PC-3 (cell line): Measurements from ENCODE around the gene SCARB1. TPM values are rescaled to one million over a fixed set of nuclear protein-coding genes. Genes with fewer than 3 reads are reported as not detected.

ENCODE experiments used
- ATAC-seq: fragments of 200-7000 bp; cut with Tn5 transposase; 2 replicates; pipeline ENCODE4 v1.9.1; 2020; ENCODE audit warnings: mild to moderate bottlenecking, moderate library complexity
- BruUV-seq: library from RNA; stranded (reverse); fragments of 400-500 nt; replicated peaks from 2 replicates; lab custom pipeline; 2021; lab: Mats Ljungman, UMichigan
- CTCF ChIA-PET: fragments of 300-600 bp; sonication (Branson Sonifier 250); formaldehyde crosslinking; loops from one replicate; lab custom pipeline; 2022; ENCODE audit warnings: antibody characterized with exemption; lab: Charles Lee
- POLR2A ChIA-PET: fragments of 300-600 bp; sonication (Branson Sonifier 250); formaldehyde crosslinking; loops from one replicate; lab custom pipeline; 2022; ENCODE audit warnings: antibody characterized with exemption; ENCODE audit not compliant: unreplicated experiment; lab: Charles Lee
- DNase-seq: peaks from one replicate; pipeline ENCODE4 v3.0.0-alpha.2; 2015
- H2AFZ ChIP-seq: fragments of 300-600 bp; sonication (generic); 2 replicates; pipeline ENCODE4 v1.6.0; 2016; ENCODE audit warnings: antibody characterized with exemption, low read length
- H3F3A ChIP-seq: fragments of 300-600 bp; sonication (generic); one replicate; pipeline ENCODE4 v1.6.0; 2017; ENCODE audit warnings: antibody characterized with exemption, low read length, control low read depth, mild to moderate bottlenecking; ENCODE audit not compliant: unreplicated experiment
- H3K27ac ChIP-seq: fragments of 300-600 bp; sonication (generic); 2 replicates; pipeline ENCODE4 v1.5.1; 2016; ENCODE audit warnings: mild to moderate bottlenecking, low read length
- H3K27me3 ChIP-seq: fragments of 300-600 bp; sonication (generic); 2 replicates; pipeline ENCODE4 v1.6.1; 2016; ENCODE audit warnings: low read length, mixed read lengths
- H3K36me3 ChIP-seq: fragments of 300-600 bp; sonication (generic); 2 replicates; pipeline ENCODE4 v1.6.1; 2016; ENCODE audit warnings: low read depth, mixed run types, low read length, mixed read lengths
- H3K4me1 ChIP-seq: fragments of 300-600 bp; sonication (generic); 2 replicates; pipeline ENCODE4 v1.5.1; 2016; ENCODE audit warnings: low read length; ENCODE audit not compliant: insufficient read depth
- H3K4me2 ChIP-seq: fragments of 300-600 bp; sonication (generic); 2 replicates; pipeline ENCODE4 v1.6.0; 2016; ENCODE audit warnings: low read length
- H3K4me3 ChIP-seq: fragments of 300-600 bp; sonication (generic); 2 replicates; pipeline ENCODE4 v1.5.1; 2016; ENCODE audit warnings: mild to moderate bottlenecking, low read length, mixed read lengths
- H3K79me2 ChIP-seq: fragments of 300-600 bp; sonication (generic); 2 replicates; pipeline ENCODE4 v1.6.1; 2017; ENCODE audit warnings: low read length, mixed read lengths
- H3K9ac ChIP-seq: fragments of 300-600 bp; sonication (generic); 2 replicates; pipeline ENCODE4 v1.6.0; 2016; ENCODE audit warnings: mild to moderate bottlenecking, low read length
- H3K9me2 ChIP-seq: fragments of 300-600 bp; sonication (generic); replicated peaks from 2 replicates; pipeline ENCODE4 v1.6.1; 2016; ENCODE audit warnings: mixed run types, low read length, mixed read lengths
- H3K9me3 ChIP-seq: fragments of 300-600 bp; sonication (generic); 2 replicates; pipeline ENCODE4 v1.6.1; 2016; ENCODE audit warnings: low read length, mixed read lengths
- H4K20me1 ChIP-seq: fragments of 300-600 bp; sonication (generic); 2 replicates; pipeline ENCODE4 v1.6.1; 2016; ENCODE audit warnings: low read length, mixed read lengths
- CTCF ChIP-seq: fragments of 300-600 bp; sonication (generic); conservative IDR thresholded peaks from 2 replicates; pipeline ENCODE4 v1.5.1; 2017; ENCODE audit warnings: antibody characterized with exemption, low read depth, mild to moderate bottlenecking, low read length
- EZH2 ChIP-seq: fragments of 300-600 bp; sonication (generic); IDR thresholded peaks from one replicate; pipeline ENCODE4 v1.6.1; 2017; ENCODE audit warnings: antibody characterized with exemption, mild to moderate bottlenecking, low read length; ENCODE audit not compliant: unreplicated experiment
- EZH2phosphoT487 ChIP-seq: fragments of 300-600 bp; sonication (generic); IDR thresholded peaks from 2 replicates; pipeline ENCODE4 v1.6.1; 2018; ENCODE audit warnings: mild to moderate bottlenecking, antibody characterized with exemption, low read length, borderline replicate concordance
- intact Hi-C: fragments of 100-400 bp; cut with micrococcal nuclease; formaldehyde crosslinking; loops from 2 replicates; pipeline ENCODE4 v1.9.0; 2023
- total RNA-seq: library from RNA; depleted of rRNA; stranded (reverse); fragments of >200 nt; gene quantifications from 2 replicates; pipeline ENCODE4 v1.2.3, GENCODE V29; 2014

SCARB1 gene
- total RNA-seq, 1 experiment from 2014 or later = 79.1 TPM

GRCh38 chr12:124869059-124869665 lies 5.5 kb upstream of the SCARB1 start:
- H3K9me2 ChIP-seq = no peaks in the 10 kb centered on the region
- H2AFZ ChIP-seq = no peak overlapping the region
- no peak overlapping the region for H3K27ac ChIP-seq
- no peak overlapping the region for H3K4me2 ChIP-seq
- no peak overlapping the region for H3K9ac ChIP-seq
- TF ChIP-seq EZH2 (no peak), EZH2phosphoT487 (no peak), CTCF (no peak)
- BruUV-seq = no TSS peak
- intact Hi-C loops = no loop called here
- H3K27me3 ChIP-seq = no peaks in the 10 kb centered on the region
- H3F3A ChIP-seq = no peaks in the 10 kb centered on the region
- H3K36me3 ChIP-seq = no peaks in the 10 kb centered on the region
- no peaks in the 10 kb centered on the region for H4K20me1 ChIP-seq
- ATAC-seq (no peak), DNase-seq (no peak)
- no peaks in the 10 kb centered on the region for H3K9me3 ChIP-seq
- no peak overlapping the region for H3K4me3 ChIP-seq
- ChIA-PET POLR2A (no interaction called here), CTCF (no interaction called here)
- peaks cover 9% of the 10 kb centered on the region for H3K4me1 ChIP-seq
- no peaks in the 10 kb centered on the region for H3K79me2 ChIP-seq

- H3K4me2 ChIP-seq = no peak overlapping the region
- TF ChIP-seq CTCF (no peak), EZH2 (no peak), EZH2phosphoT487 (no peak)
- H3K9me2 ChIP-seq = no peaks in the 10 kb centered on the region
- DNase-seq (no peak), ATAC-seq (no peak)
- BruUV-seq = no TSS peak
- H3K9me3 ChIP-seq = no peaks in the 10 kb centered on the region
- no peak overlapping the region for H2AFZ ChIP-seq
- H3K4me3 ChIP-seq = no peak overlapping the region
- no peak overlapping the region for H3K9ac ChIP-seq
- ChIA-PET CTCF (no interaction called here), POLR2A (no interaction called here)
- H4K20me1 ChIP-seq = no peaks in the 10 kb centered on the region
- no peaks in the 10 kb centered on the region for H3F3A ChIP-seq
- H3K79me2 ChIP-seq = peaks cover 2% of the 10 kb centered on the region
- intact Hi-C loops = no loop called here
- no peak overlapping the region for H3K27ac ChIP-seq
- no peaks in the 10 kb centered on the region for H3K36me3 ChIP-seq
- H3K27me3 ChIP-seq = no peaks in the 10 kb centered on the region
- H3K4me1 ChIP-seq = peaks cover 12% of the 10 kb centered on the region
Measured at GRCh38 chr12:124868252-124869058, 4.8 kb upstream of the SCARB1 start.

GRCh38 chr12:124867401-124867930 lies 3.8 kb upstream of the SCARB1 start:
- H2AFZ ChIP-seq = no peak overlapping the region
- H3K9ac ChIP-seq = no peak overlapping the region
- DNase-seq (peak; percentile 63), ATAC-seq (no peak)
- POLR2A ChIA-PET = no interaction called here
- no peaks in the 10 kb centered on the region for H3K9me3 ChIP-seq
- H3K36me3 ChIP-seq = no peaks in the 10 kb centered on the region
- H3K9me2 ChIP-seq = no peaks in the 10 kb centered on the region
- peaks cover 12% of the 10 kb centered on the region for H3K79me2 ChIP-seq
- H3K4me3 ChIP-seq = no peak overlapping the region
- no peak overlapping the region for H3K4me2 ChIP-seq
- no peak overlapping the region for H3K27ac ChIP-seq
- 0 out of 2 replicates have a peak, but pooled peaks cover 3% of the 10 kb centered on the region for H4K20me1 ChIP-seq
- no TSS peak for BruUV-seq
- peaks cover 15% of the 10 kb centered on the region for H3K4me1 ChIP-seq
- TF ChIP-seq EZH2phosphoT487 (no peak), CTCF (no peak), EZH2 (no peak)
- intact Hi-C loops = no loop called here
- no peaks in the 10 kb centered on the region for H3K27me3 ChIP-seq
- CTCF ChIA-PET = no interaction called here
- no peaks in the 10 kb centered on the region for H3F3A ChIP-seq
